GM19043 (cell line): ENCODE measurements around the gene KRT15.

Experiments
- ATAC-seq: cut with Tn5 transposase; IDR thresholded peaks from one replicate; pipeline ENCODE4 v1.9.1; 2021; ENCODE audit warnings: low read depth; ENCODE audit not compliant: unreplicated experiment

The KRT15 gene

GRCh38 chr17:41484920-41485904 lies 33.5 kb downstream of the KRT15 start:
- no peak for ATAC-seq

- no peak for ATAC-seq
Observed at GRCh38 chr17:41483991-41484826, 34.5 kb downstream of the KRT15 start.

- ATAC-seq = no peak
Observed at GRCh38 chr17:41483531-41483930, 35.2 kb downstream of the KRT15 start.

GRCh38 chr17:41481036-41481435 lies 37.7 kb downstream of the KRT15 start, which contains the start of gene KRT35:
Gene KRT35, minus strand, starts transcription at chr17:41481151. Its CDS starts 54 bp downstream, at chr17:41481097.
- ATAC-seq = no peak

GRCh38 chr17:41480581-41480980 lies 38.1 kb downstream of the KRT15 start:
- ATAC-seq = no peak

- no peak for ATAC-seq
Observed at GRCh38 chr17:41480136-41480535, 38.6 kb downstream of the KRT15 start.

- ATAC-seq = no peak
Observed at GRCh38 chr17:41478237-41478636, 40.5 kb downstream of the KRT15 start.

GRCh38 chr17:41476866-41477815 lies 41.5 kb downstream of the KRT15 start:
- no peak for ATAC-seq

- no peak for ATAC-seq
Observed at GRCh38 chr17:41475421-41475820, 43.3 kb downstream of the KRT15 start.

GRCh38 chr17:41474863-41475262 lies 43.8 kb downstream of the KRT15 start:
- ATAC-seq = no peak

GRCh38 chr17:41468346-41468745 lies 50.3 kb downstream of the KRT15 start:
- no peak for ATAC-seq

- no peak for ATAC-seq
Observed at GRCh38 chr17:41467561-41467960, 51.1 kb downstream of the KRT15 start.

- ATAC-seq = no peak
Observed at GRCh38 chr17:41466988-41467387, 51.7 kb downstream of the KRT15 start, which contains the start of gene KRT32. Gene KRT32, minus strand, starts transcription at chr17:41467386. Its CDS starts 61 bp downstream, at chr17:41467325.

GRCh38 chr17:41464682-41465081 lies 54.0 kb downstream of the KRT15 start:
- no peak for ATAC-seq

GRCh38 chr17:41464173-41464572 lies 54.5 kb downstream of the KRT15 start:
- ATAC-seq = no peak

GRCh38 chr17:41463746-41464145 lies 54.9 kb downstream of the KRT15 start:
- ATAC-seq = no peak
